HEK293 (cell line): ENCODE results near the gene MORF4L1.
"Not testable (repeated sequence)": the region's sequence is repeated elsewhere in the genome, so short reads cannot be mapped to it uniquely, and the experiment has no call there.

Experiments
- CTCF ChIP-seq: fragments of 450-650 bp; formaldehyde crosslinking; IDR thresholded peaks from 2 replicates; pipeline ENCODE4 v1.5.1; 2016; ENCODE audit warnings: missing biosample characterization, missing genetic modification characterization
- REST ChIP-seq: fragments of 450-650 bp; formaldehyde crosslinking; IDR thresholded peaks from 2 replicates; pipeline ENCODE4 v1.5.1; 2016; ENCODE audit warnings: missing biosample characterization, missing genetic modification characterization
- ZNF214 ChIP-seq: fragments of 450-650 bp; formaldehyde crosslinking; IDR thresholded peaks from 2 replicates; pipeline ENCODE4 v1.5.1; 2017; ENCODE audit warnings: missing biosample characterization, mild to moderate bottlenecking, missing genetic modification characterization, borderline replicate concordance
- ZNF596 ChIP-seq: fragments of 450-650 bp; IDR thresholded peaks from 2 replicates; pipeline ENCODE4 v1.5.0; 2018; ENCODE audit warnings: missing biosample characterization, mild to moderate bottlenecking, missing genetic modification characterization, moderate library complexity
- ZNF701 ChIP-seq: fragments of 450-650 bp; formaldehyde crosslinking; IDR thresholded peaks from 2 replicates; pipeline ENCODE4 v1.5.1; 2016; ENCODE audit warnings: missing biosample characterization, missing genetic modification characterization
- ZSCAN30 ChIP-seq: fragments of 450-650 bp; IDR thresholded peaks from 2 replicates; pipeline ENCODE4 v1.5.1; 2018; ENCODE audit warnings: missing biosample characterization, mild to moderate bottlenecking, missing genetic modification characterization, moderate library complexity

GRCh38 chr15:78902281-78903032, 29.8 kb downstream of the MORF4L1 start:
- TF ChIP-seq CTCF (tag by site-specific recombination); ZNF214; ZNF701; ZSCAN30 (tag by site-specific recombination); ZNF596; REST: not testable (repeated sequence)
